A673 (cell line): ENCODE data around the gene TIMM13. TPM values are rescaled to one million over a fixed set of nuclear protein-coding genes. Genes with fewer than 3 reads are reported as not detected.

Source experiments
- BruUV-seq: library from RNA; stranded (reverse); fragments of 400-500 nt; replicated peaks from 2 replicates; lab custom pipeline; 2021; lab: Mats Ljungman, UMichigan
- CTCF ChIA-PET: fragments of 300-600 bp; sonication (Branson Sonifier 250); formaldehyde crosslinking; loops from one replicate; lab custom pipeline; 2022; ENCODE audit warnings: antibody characterized with exemption; lab: Charles Lee
- POLR2A ChIA-PET: fragments of 300-600 bp; sonication (Branson Sonifier 250); formaldehyde crosslinking; loops from one replicate; lab custom pipeline; 2022; ENCODE audit warnings: antibody characterized with exemption; ENCODE audit not compliant: low non-redundant PET; lab: Charles Lee
- DNase-seq: peaks from one replicate; pipeline ENCODE4 v3.0.0-alpha.2; 2015; ENCODE audit warnings: low spot score
- H3K27ac ChIP-seq: fragments of 200-600 bp; sonication (generic); 2 replicates; pipeline ENCODE4 v1.5.1; 2016; ENCODE audit warnings: mixed run types, low read depth, mild to moderate bottlenecking, mixed read lengths, antibody characterized with exemption, low read length; ENCODE audit not compliant: poor library complexity, severe bottlenecking
- H3K27me3 ChIP-seq: fragments of 200-600 bp; sonication (generic); replicated peaks from 2 replicates; pipeline ENCODE4 v1.6.1; 2017; ENCODE audit warnings: mixed run types, low read depth, mild to moderate bottlenecking, mixed read lengths, antibody characterized with exemption, low read length; ENCODE audit not compliant: insufficient read depth, poor library complexity
- H3K36me3 ChIP-seq: fragments of 200-600 bp; sonication (generic); 2 replicates; pipeline ENCODE4 v1.6.1; 2016; ENCODE audit warnings: mixed run types, mild to moderate bottlenecking, mixed read lengths, antibody characterized with exemption, low read length; ENCODE audit not compliant: insufficient read depth, poor library complexity, severe bottlenecking
- H3K4me1 ChIP-seq: fragments of 200-600 bp; sonication (generic); 2 replicates; pipeline ENCODE4 v1.6.1; 2017; ENCODE audit warnings: mixed run types, mild to moderate bottlenecking, mixed read lengths, antibody characterized with exemption, low read length; ENCODE audit not compliant: insufficient read depth, poor library complexity, severe bottlenecking
- H3K4me3 ChIP-seq: fragments of 200-600 bp; sonication (generic); 2 replicates; pipeline ENCODE4 v1.5.1; 2016; ENCODE audit warnings: low read depth, mixed run types, mild to moderate bottlenecking, mixed read lengths, low read length; ENCODE audit not compliant: poor library complexity, severe bottlenecking
- H3K9me3 ChIP-seq: fragments of 200-600 bp; sonication (generic); 2 replicates; pipeline ENCODE4 v1.6.1; 2016; ENCODE audit warnings: mixed run types, low read depth, mild to moderate bottlenecking, mixed read lengths, antibody characterized with exemption, low read length; ENCODE audit not compliant: poor library complexity, severe bottlenecking
- CTCF ChIP-seq: fragments of 300-800, 200-600 bp; sonication (generic); conservative IDR thresholded peaks from 2 replicates; pipeline ENCODE4 v1.5.1; 2017; ENCODE audit warnings: low read depth, mild to moderate bottlenecking, antibody characterized with exemption, low read length, moderate library complexity, mixed read lengths
- EZH2 ChIP-seq: fragments of 200-600 bp; sonication (generic); IDR thresholded peaks from 2 replicates; pipeline ENCODE4 v1.6.1; 2017; ENCODE audit warnings: borderline replicate concordance, low read depth, mild to moderate bottlenecking, mixed read lengths, antibody characterized with exemption, low read length; ENCODE audit not compliant: poor library complexity, severe bottlenecking
- intact Hi-C: fragments of 100-400 bp; cut with micrococcal nuclease; formaldehyde crosslinking; loops from one replicate; pipeline ENCODE4 v1.10.0; 2022; ENCODE audit not compliant: unreplicated experiment
- total RNA-seq: library from RNA; stranded (reverse); gene quantifications from 2 replicates; pipeline ENCODE4 v1.2.3, GENCODE V29; 2021

Gene TIMM13
- total RNA-seq, 1 experiment from 2014 or later = 213 TPM

GRCh38 chr19:2425622-2426581, 1.5 kb downstream of the TIMM13 start:
- Histone ChIP-seq H3K9me3 (no peaks in the 10 kb centered on the region), H3K27me3 (no peaks in the 10 kb centered on the region), H3K27ac (peak overlapping the region; percentile 99), H3K36me3 (peaks cover 11% of the 10 kb centered on the region), H3K4me1 (peaks cover 36% of the 10 kb centered on the region), H3K4me3 (peak overlapping the region; percentile 90)
- ChIA-PET POLR2A (no interaction called here), CTCF (no interaction called here)
- DNase-seq = no peak
- TF ChIP-seq CTCF = no peak
- TF ChIP-seq EZH2 = no peak
- no TSS peak for BruUV-seq
- intact Hi-C loops = loop anchor here (5.0 kb wide), 1 partner anchor 186 kb away; no protein-coding TSS in a partner anchor

GRCh38 chr19:2424686-2425621, 2.4 kb downstream of the TIMM13 start:
- Histone ChIP-seq H3K36me3 (peaks cover 2% of the 10 kb centered on the region), H3K9me3 (no peaks in the 10 kb centered on the region), H3K27me3 (no peaks in the 10 kb centered on the region), H3K4me1 (peaks cover 36% of the 10 kb centered on the region), H3K4me3 (peak overlapping the region; percentile 90), H3K27ac (peak overlapping the region; percentile 65)
- ChIA-PET POLR2A (interaction anchor here (0.6 kb wide), 1 partner anchor 175 kb away, joined by 6 read pairs; no protein-coding TSS in a partner anchor), CTCF (interaction anchor here (0.6 to 1.0 kb wide), 3 partner anchors 97 to 951 kb away, joined by 3 read pairs; partner anchors contain the start of genes LSM7 and SPPL2B)
- intact Hi-C loops = loop anchor here (5.0 kb wide), 1 partner anchor 187 kb away; no protein-coding TSS in a partner anchor
- BruUV-seq = no TSS peak
- TF ChIP-seq EZH2 (no peak), CTCF (peak; percentile 40)
- DNase-seq = peak; percentile 92
